ENCODE measurements around the gene HOXB2. TPM values are rescaled to one million over a fixed set of nuclear protein-coding genes. Genes with fewer than 3 reads are reported as not detected.

HOXB2 gene
- total and polyA plus RNA-seq, 9 of the 15 experiments (the other 6 are each of a cell fraction or from before 2014, with no cell fraction given), result 2.1 to 97.7 (median 21.2) TPM

GRCh38 chr17:48528153-48528935 is 16.6 kb downstream of the HOXB2 start (continued):
- no peak for TF ChIP-seq ZNF740 (CRISPR knock-in tag; IDR thresholded peaks at IDR 0.05)
- TF ChIP-seq ZNF740 (tag; IDR thresholded peaks at IDR 0.05), result no peak
- TF ChIP-seq ZNF518B (CRISPR knock-in tag; IDR thresholded peaks at IDR 0.05), result no peak
- TF ChIP-seq GATA2 (CRISPR knock-in tag; IDR thresholded peaks at IDR 0.05), result peak; percentile 21; the same call in 1 of the 2 replicates
- peak; percentile 18; the same call in 1 of the 2 replicates for TF ChIP-seq SMARCA5 (IDR thresholded peaks at IDR 0.05)
- TF ChIP-seq ILK (tag; IDR thresholded peaks at IDR 0.05; ENCODE audit: borderline replicate concordance, low read depth), result no peak
- no peak for TF ChIP-seq HOMEZ (CRISPR knock-in tag; IDR thresholded peaks at IDR 0.05)
- TF ChIP-seq ZNF41 (CRISPR knock-in tag; conservative IDR thresholded peaks at IDR 0.05), result no peak
- no peak for TF ChIP-seq SMAD4 (CRISPR knock-in tag; conservative IDR thresholded peaks at IDR 0.05)
- peak; percentile 64 to 86 for TF ChIP-seq KDM1A (IDR thresholded peaks at IDR 0.05)
- no peak for TF ChIP-seq PCBP2 (IDR thresholded peaks at IDR 0.05; ENCODE audit: low read depth, low read length, poor library complexity, severe bottlenecking)
- peak; percentile 16; the same call in 1 of the 2 replicates for TF ChIP-seq ZFX (CRISPR knock-in tag; IDR thresholded peaks at IDR 0.05)
- no peak for TF ChIP-seq SP1 (CRISPR knock-in tag; IDR thresholded peaks at IDR 0.05)
- no peak for TF ChIP-seq NFIX (CRISPR knock-in tag; IDR thresholded peaks at IDR 0.05; ENCODE audit: low read depth)
- no peak for TF ChIP-seq ZNF232 (CRISPR knock-in tag; IDR thresholded peaks at IDR 0.05)
